ENCODE measurements around the gene IMP3. TPM values are rescaled to one million over a fixed set of nuclear protein-coding genes. Genes with fewer than 3 reads are reported as not detected.

Gene IMP3
- total and polyA plus RNA-seq, 9 of the 15 experiments (the other 6 are each of a cell fraction or from before 2014, with no cell fraction given), result 14.5 to 160 (median 74.4) TPM

- TF ChIP-seq E2F8 (IDR thresholded peaks at IDR 0.05; ENCODE audit: low read depth, partially characterized antibody), result no peak
- no peak for TF ChIP-seq CREB1 (IDR thresholded peaks at IDR 0.05)
- 0 out of 2 replicates have a peak, but pooled peaks have one; percentile 42 for TF ChIP-seq CREB1 (CRISPR knock-in tag; IDR thresholded peaks at IDR 0.05)
- TF ChIP-seq GATAD2A (IDR thresholded peaks at IDR 0.05), result no peak
- no peak for TF ChIP-seq RB1 (IDR thresholded peaks at IDR 0.05; ENCODE audit: low read depth)
- TF ChIP-seq BRCA1 (IDR thresholded peaks at IDR 0.05), result no peak
- TF ChIP-seq BRCA1 (CRISPR knock-in tag; IDR thresholded peaks at IDR 0.05), result no peak
- TF ChIP-seq CBFA2T3 (IDR thresholded peaks at IDR 0.05), result no peak
- TF ChIP-seq HNRNPUL1 (IDR thresholded peaks at IDR 0.05; ENCODE audit: low read length), result no peak
- TF ChIP-seq LEF1 (IDR thresholded peaks at IDR 0.05), result no peak
- peak; percentile 36; the same call in 1 of the 2 replicates for TF ChIP-seq NFE2 (IDR thresholded peaks at IDR 0.05; ENCODE audit: low read depth)
- TF ChIP-seq CTCFL (IDR thresholded peaks at IDR 0.05; ENCODE audit: borderline replicate concordance, insufficient read depth, low read depth, low read length, poor library complexity, severe bottlenecking), result no peak
- no peak for TF ChIP-seq EP300 (IDR thresholded peaks at IDR 0.05; ENCODE audit: low read length)
- TF ChIP-seq PTBP1 (IDR thresholded peaks at IDR 0.05; ENCODE audit: low read depth, low read length), result no peak
- no peak for TF ChIP-seq CREB3L1 (IDR thresholded peaks at IDR 0.05; ENCODE audit: borderline replicate concordance, low read depth)
- no peak for TF ChIP-seq HES1 (IDR thresholded peaks at IDR 0.05; ENCODE audit: low read depth)
- TF ChIP-seq ZNF24 (IDR thresholded peaks at IDR 0.05), result peak; percentile 71
- TF ChIP-seq HDAC6 (IDR thresholded peaks at IDR 0.05; ENCODE audit: low read depth, low read length), result no peak
- TF ChIP-seq SPI1 (IDR thresholded peaks at IDR 0.05; ENCODE audit: borderline replicate concordance, low read depth, low read length), result peak; percentile 68
These were observed 6.3 kb upstream of the IMP3 start (continued) for GRCh38 chr15:75646112-75646943.
